ENCODE measurements around the gene SPATA16.
"Not testable (repeated sequence)": the region's sequence is repeated elsewhere in the genome, so short reads cannot be mapped to it uniquely, and the experiment has no call there.

SPATA16 gene

DNA sequence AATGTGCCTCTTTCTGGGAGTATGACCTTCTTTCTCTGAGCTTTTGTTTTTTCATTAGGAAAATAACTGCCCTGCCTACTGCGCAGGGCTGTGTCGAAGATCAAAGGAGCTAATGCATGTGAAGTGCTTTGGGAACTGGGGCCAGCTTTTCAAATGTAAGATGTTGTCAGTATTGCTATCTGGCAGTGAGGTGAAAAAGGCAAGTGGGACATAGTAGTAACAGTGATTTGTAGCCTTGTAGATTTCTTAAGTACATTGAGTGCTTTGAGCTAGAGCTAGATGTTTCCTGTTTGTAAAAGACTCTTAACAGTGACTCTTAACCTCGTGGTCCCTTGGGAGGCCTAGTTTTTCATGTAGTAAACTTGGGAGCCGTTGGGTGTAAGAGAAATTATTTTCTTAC lies 264.0 kb downstream of the SPATA16 start:
- H3K27ac Mint-ChIP-seq = no peak overlapping the region
- no peak overlapping the region for H3K4me3 Mint-ChIP-seq
- CTCF ChIA-PET = no interaction called here
- DNase-seq = no peak
- H3K27me3 Mint-ChIP-seq = no peaks in the 10 kb centered on the region
- peaks cover 2% of the 10 kb centered on the region for H3K9me3 Mint-ChIP-seq
- no peaks in the 10 kb centered on the region for H3K4me1 Mint-ChIP-seq
- H3K36me3 Mint-ChIP-seq = no peaks in the 10 kb centered on the region

DNA sequence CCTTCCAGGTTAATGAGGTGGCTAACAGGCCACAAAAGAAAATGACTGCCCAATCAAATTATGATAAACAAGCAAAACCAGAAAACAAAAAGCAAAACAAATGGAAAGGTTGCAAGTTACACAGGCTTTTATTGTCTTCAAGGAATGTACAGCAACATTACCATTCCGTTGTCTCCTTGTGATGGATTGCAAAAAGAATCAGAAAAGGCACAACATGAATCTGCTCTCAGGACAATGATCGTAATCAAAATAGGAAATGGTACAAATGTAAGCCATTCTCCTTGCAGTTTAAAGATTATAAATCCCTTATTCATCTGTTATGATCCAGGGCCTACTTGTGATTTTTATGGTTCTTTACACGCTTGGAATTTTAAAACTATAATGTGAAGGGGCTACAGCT lies 264.7 kb downstream of the SPATA16 start:
- CTCF ChIA-PET = no interaction called here
- no peak for DNase-seq
- Mint-ChIP-seq H3K36me3 (no peaks in the 10 kb centered on the region), H3K27me3 (no peaks in the 10 kb centered on the region), H3K4me1 (no peaks in the 10 kb centered on the region), H3K4me3 (no peak overlapping the region), H3K27ac (no peak overlapping the region), H3K9me3 (peaks cover 2% of the 10 kb centered on the region)

DNA sequence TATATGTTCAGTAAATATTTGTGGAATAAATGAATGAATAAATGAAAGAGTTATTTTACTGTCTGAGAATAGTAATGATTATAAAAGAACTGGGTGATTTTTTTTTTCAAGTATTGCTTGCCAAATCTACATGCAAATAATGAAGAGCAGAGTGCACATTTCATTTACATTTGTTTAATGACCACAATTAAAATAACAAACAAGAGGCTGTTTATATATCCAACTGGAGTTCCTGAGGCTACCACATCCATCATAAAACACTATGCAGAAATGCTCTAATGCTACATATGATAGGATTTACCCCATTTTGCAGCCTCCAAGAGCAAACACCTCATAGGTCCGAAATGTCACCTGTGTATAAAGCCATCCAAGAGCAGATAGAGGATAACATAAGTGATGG lies 266.0 kb downstream of the SPATA16 start:
- H3K36me3 Mint-ChIP-seq = no peaks in the 10 kb centered on the region
- no peaks in the 10 kb centered on the region for H3K27me3 Mint-ChIP-seq
- DNase-seq = no peak
- CTCF ChIA-PET = no interaction called here
- no peaks in the 10 kb centered on the region for H3K4me1 Mint-ChIP-seq
- H3K27ac Mint-ChIP-seq = no peak overlapping the region
- H3K4me3 Mint-ChIP-seq = no peak overlapping the region
- H3K9me3 Mint-ChIP-seq = peaks cover 2% of the 10 kb centered on the region

DNA sequence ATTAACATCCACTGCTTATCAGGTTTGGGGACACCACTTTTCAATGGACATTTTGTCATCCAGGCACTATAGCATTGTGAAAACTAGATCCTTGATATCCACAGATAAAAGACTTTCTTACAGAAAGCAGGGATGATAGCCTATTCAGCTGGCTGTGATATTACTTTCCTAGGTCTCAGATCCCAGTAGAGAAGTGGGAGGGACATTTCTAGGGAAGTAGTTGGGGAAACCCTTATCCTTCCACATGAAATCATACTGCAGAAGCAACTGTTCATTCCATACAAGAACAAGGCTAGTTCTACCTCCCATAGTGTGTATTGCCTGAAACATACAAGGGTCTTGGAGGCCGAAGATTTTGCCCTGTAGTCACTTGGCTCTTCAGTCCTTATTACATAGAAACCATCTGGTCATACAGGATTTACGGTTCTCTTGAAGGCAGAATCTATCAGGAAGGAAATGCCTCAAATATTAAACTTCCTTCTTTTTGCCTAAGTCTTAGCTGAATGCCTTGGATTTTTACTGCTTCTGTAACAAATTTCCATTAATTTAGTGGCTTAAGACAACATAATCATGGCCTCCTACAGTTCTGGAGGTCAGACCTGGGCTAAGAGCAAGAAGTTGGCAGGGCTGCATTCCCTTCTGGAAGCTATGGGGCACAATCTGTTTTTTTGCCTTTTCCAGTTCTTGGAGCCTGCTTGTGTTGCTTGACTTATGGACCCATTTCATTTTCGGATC lies 271.1 kb downstream of the SPATA16 start:
- no peak for DNase-seq
- no peaks in the 10 kb centered on the region for H3K27me3 Mint-ChIP-seq
- CTCF ChIA-PET = no interaction called here
- H3K4me3 Mint-ChIP-seq = no peak overlapping the region
- no peaks in the 10 kb centered on the region for H3K36me3 Mint-ChIP-seq
- H3K27ac Mint-ChIP-seq = no peak overlapping the region
- no peaks in the 10 kb centered on the region for H3K4me1 Mint-ChIP-seq
- no peaks in the 10 kb centered on the region for H3K9me3 Mint-ChIP-seq

DNA sequence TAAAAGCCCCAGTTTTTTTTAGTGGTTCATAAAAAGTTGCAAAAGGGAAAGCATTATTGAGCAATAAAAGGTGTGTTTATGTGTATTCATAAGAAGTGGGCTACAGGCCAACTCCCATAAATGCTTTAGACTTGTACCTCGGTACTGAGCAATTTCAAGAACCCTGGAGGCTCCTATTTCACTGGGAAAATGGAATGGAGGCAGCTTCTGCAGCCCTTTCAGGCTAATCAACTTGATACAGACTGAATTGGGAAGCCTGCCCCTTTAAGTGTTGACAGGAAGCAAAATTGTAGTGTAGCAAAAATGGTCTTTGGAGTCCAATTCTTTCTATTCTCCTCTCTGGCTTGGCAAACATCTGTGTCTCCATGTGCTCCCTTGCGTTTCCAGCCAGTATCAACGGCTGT lies 271.7 kb downstream of the SPATA16 start:
- no peaks in the 10 kb centered on the region for H3K9me3 Mint-ChIP-seq
- H3K27me3 Mint-ChIP-seq = no peaks in the 10 kb centered on the region
- H3K36me3 Mint-ChIP-seq = no peaks in the 10 kb centered on the region
- DNase-seq = no peak
- CTCF ChIA-PET = no interaction called here
- H3K27ac Mint-ChIP-seq = no peak overlapping the region
- no peak overlapping the region for H3K4me3 Mint-ChIP-seq
- H3K4me1 Mint-ChIP-seq = no peaks in the 10 kb centered on the region

DNA sequence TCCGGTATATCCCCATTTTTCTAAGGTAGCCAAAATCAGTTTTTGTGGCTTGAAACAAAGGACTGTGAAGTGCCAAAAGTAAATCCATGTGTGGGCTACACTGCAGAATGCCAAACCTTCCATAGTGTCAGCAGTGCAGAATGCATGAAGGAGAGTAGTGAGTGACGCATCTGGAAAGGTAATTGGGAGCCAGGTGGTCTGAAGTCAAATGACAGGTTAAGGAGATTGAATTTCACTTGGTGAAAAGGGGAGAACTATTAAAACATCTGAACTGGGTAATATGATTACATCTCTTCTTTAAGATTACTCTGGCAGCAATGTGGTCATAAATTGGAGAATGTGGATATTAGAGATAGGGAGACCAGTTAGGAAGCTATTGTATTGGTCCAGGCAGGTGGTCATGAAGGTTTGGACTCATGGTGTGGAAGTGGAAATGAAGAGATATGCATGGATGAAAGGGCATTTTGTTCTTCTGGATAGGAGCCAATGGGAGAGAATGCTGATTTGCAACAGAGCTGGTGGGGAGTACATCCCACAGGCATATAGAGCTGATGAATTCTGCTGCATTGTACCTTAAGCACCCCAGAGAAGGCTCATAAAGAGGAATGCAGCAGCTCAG lies 272.3 kb downstream of the SPATA16 start:
- Mint-ChIP-seq H3K27me3 (no peaks in the 10 kb centered on the region), H3K4me3 (no peak overlapping the region), H3K4me1 (no peaks in the 10 kb centered on the region), H3K27ac (no peak overlapping the region), H3K36me3 (no peaks in the 10 kb centered on the region), H3K9me3 (no peaks in the 10 kb centered on the region)
- CTCF ChIA-PET = no interaction called here
- no peak for DNase-seq

DNA sequence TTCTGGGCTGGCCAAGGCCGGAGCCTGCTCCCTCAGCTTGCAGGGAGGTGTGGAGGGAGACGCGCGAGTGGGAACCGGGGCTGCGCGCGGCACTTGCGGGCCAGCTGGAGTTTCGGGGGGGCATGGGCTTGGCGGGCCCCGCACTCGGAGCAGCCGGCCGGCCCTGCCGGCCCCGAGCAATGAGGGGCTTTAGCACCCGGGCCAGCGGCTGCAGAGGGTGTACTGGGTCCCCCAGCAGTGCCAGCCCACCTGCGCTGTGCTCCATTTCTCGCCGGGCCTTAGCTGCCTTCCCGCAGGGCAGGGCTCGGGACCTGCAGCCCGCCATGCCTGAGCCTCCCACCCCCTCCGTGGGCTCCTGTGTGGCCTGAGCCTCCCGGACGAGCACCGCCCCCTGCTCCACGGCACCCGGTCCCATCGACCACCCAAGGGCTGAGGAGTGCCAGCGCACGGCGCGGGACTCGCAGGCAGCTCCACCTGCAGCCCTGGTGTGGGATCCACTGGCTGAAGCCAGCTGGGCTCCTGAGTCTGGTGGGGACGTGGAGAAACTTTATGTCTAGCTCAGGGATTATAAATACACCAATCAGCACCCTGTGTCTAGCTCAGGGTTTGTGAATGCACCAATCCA lies 274.2 kb downstream of the SPATA16 start:
- H3K4me1 Mint-ChIP-seq, CTCF ChIA-PET, H3K36me3 Mint-ChIP-seq, H3K4me3 Mint-ChIP-seq, H3K27ac Mint-ChIP-seq, H3K27me3 Mint-ChIP-seq, DNase-seq, H3K9me3 Mint-ChIP-seq: not testable (repeated sequence)

DNA sequence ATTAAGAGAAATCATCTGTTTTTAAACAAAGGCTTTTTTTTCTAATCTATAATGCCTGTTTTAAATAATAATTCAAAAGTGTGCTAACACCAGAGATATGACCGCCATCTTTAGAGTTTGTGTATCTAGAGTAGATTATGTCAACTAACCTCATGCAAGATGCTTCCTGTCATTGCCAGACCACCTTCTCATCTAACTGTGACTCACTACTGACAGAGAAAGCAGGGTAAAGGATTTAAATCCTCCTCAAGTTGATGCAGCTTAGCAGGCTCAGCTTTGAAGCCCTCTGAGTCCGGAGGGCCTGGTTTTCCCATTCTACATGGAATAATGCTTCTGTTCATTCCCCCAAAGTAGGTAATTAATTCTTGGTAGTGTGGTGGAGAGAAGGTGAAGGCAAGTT lies 282.0 kb downstream of the SPATA16 start:
- no peaks in the 10 kb centered on the region for H3K9me3 Mint-ChIP-seq
- no peak overlapping the region for H3K4me3 Mint-ChIP-seq
- no peaks in the 10 kb centered on the region for H3K36me3 Mint-ChIP-seq
- no peak for DNase-seq
- H3K27me3 Mint-ChIP-seq = peaks cover 8% of the 10 kb centered on the region
- CTCF ChIA-PET = no interaction called here
- H3K4me1 Mint-ChIP-seq = no peaks in the 10 kb centered on the region
- no peak overlapping the region for H3K27ac Mint-ChIP-seq

DNA sequence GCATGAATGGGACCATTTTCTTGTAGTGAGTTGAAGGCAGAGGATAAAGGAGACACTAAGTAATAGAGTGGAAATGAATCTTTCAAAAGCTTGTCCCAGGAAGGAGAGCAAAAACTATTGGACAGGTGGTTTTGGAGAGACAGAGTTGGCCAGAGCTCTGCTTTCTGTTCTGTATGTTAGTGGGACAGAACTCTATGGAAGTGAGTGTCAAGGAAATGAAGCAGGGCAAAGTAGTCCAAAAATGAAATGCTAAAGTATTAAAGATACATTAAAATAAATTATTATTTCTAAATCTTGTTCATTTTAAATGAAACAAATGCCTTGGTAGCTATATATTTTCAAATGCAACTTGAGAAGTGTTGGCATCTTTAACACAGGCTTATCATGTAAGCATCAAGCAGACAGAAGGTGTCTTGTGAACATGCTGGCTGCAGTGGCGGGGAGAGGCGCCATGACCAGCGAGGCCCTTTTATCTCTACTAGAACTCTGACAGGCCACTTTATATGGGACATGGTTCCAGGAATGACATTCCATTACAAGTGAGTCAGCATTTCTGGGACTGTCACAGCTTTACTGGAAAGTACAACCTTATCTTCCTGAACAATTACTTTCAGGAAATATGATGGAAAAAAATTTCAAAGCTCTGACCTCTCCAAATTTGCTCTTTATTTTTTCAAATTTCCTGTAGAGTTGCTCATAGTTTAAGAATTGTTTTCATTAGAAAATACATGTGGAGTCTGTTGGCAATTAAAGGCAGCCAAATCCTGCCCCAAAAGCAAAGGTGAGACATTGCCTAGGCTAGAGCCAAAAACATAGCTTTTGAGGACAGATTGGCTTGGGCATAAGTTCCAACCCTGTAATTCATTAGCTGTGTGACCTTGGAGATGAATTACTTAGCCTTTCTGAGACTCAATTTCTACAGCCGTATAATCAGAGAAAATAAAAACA lies 284.0 kb downstream of the SPATA16 start:
- Mint-ChIP-seq H3K4me3 (no peak overlapping the region), H3K36me3 (no peaks in the 10 kb centered on the region), H3K27me3 (peaks cover 8% of the 10 kb centered on the region), H3K9me3 (no peaks in the 10 kb centered on the region), H3K4me1 (no peaks in the 10 kb centered on the region), H3K27ac (no peak overlapping the region)
- no peak for DNase-seq
- CTCF ChIA-PET = no interaction called here

DNA sequence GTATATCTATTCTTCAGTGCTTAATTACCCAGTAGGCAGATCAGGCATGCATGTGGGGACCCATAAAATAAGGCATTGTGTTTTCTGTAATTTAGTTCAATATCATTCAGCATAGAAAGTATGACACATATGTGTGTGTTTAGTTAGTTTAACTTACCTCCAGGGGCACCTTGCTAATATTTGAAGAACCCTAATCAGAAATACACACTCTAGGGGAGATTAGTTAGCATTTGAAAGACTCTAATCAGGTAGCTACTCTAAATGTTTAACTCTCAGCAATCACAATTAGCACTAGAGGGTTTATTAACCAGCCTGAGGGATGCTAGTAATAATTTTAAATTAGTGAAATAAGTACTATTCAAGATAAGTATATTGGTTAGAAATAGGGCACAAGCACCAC lies 286.0 kb downstream of the SPATA16 start:
- H3K4me3 Mint-ChIP-seq = no peak overlapping the region
- H3K36me3 Mint-ChIP-seq = no peaks in the 10 kb centered on the region
- no peaks in the 10 kb centered on the region for H3K4me1 Mint-ChIP-seq
- CTCF ChIA-PET = interaction anchor here (0.8 kb wide), 1 partner anchor 182 kb away, joined by 3 read pairs; no protein-coding TSS in a partner anchor
- peaks cover 8% of the 10 kb centered on the region for H3K27me3 Mint-ChIP-seq
- no peak for DNase-seq
- no peaks in the 10 kb centered on the region for H3K9me3 Mint-ChIP-seq
- no peak overlapping the region for H3K27ac Mint-ChIP-seq

DNA sequence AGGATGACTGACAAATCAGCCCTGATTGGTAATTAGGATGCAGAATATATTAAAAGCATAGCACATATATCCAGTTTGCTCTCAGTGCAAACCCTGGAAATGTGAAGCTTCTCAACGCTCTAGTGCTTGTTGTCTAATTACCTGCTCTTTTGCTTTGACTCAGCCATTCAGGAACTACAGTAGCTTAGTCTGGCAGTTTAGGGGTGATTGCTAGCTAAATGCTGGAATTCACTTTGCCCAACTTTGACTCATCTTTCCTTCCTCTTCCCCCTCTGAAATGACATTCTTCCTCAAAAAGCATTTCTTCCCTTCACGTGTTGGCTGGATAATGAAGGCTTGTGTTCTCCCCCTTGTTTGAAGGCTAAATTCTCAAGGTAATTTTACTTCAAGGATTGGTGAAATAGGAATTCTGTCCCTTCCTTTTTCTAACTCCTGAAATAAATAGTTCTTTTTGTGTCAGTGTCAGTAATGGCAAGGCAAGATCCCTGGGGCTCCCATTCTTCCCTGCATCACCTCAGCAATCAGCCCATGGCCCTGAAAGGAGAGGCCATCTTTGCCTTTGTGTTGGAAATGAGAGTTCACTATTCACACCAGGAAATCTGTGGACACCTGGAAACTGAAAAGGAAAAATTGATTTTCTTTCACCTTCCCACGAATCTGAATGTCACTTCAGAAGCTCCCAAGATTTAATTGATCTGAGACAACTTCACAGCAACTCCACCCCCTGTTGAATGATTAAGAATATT lies 286.9 kb downstream of the SPATA16 start:
- CTCF ChIA-PET = no interaction called here

DNA sequence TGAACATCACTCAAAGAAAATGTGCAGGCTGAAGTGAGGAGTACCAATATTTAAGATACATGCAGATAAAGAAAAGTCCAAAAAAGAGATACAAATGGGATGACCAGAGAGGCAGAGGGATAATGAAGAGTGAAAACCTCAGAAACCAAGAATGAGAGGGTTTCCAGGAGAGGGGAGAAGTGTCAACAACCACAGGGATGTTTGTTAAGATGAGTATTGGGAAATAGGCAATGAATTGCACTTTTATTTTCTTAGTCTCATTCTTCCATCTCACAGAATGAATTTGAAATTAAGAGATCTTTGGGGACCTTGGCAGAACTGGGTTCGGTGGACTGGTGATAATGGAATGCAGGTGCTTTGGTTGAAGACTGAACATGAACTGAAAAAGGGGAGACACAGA lies 288.0 kb downstream of the SPATA16 start:
- Mint-ChIP-seq H3K36me3 (no peaks in the 10 kb centered on the region), H3K27ac (no peak overlapping the region), H3K9me3 (no peaks in the 10 kb centered on the region), H3K4me1 (no peaks in the 10 kb centered on the region), H3K4me3 (no peak overlapping the region), H3K27me3 (peaks cover 8% of the 10 kb centered on the region)
- CTCF ChIA-PET = no interaction called here
- no peak for DNase-seq

More for the DNA sequence above, 286.9 kb downstream of the SPATA16 start:
- Mint-ChIP-seq H3K27ac (no peak overlapping the region), H3K4me1 (no peaks in the 10 kb centered on the region), H3K36me3 (no peaks in the 10 kb centered on the region), H3K4me3 (no peak overlapping the region), H3K9me3 (no peaks in the 10 kb centered on the region), H3K27me3 (peaks cover 8% of the 10 kb centered on the region)
- no peak for DNase-seq

DNA sequence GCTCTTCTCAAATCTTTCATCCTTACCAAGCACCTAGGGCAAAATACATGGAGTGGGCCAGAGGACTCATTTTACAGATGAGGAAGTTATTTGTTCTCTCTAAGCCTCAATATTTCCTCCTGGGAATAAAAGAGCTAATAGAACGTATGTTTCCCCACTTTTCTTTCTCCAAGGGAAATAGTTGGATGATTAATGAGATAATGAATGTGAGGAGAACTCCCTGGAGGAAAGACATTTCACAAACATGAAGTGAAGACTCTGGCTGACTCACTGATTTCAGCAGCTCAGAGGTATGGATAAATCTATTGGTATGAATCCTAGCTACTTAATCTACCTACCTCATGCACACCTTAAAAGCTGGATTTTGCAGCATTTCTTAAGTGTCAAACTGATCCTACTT lies 292.1 kb downstream of the SPATA16 start:
- no peak for DNase-seq
- CTCF ChIA-PET = interaction anchor here (0.6 kb wide), 1 partner anchor 39 kb away, joined by 4 read pairs; no protein-coding TSS in a partner anchor
- H3K4me1 Mint-ChIP-seq = no peaks in the 10 kb centered on the region
- no peaks in the 10 kb centered on the region for H3K27me3 Mint-ChIP-seq
- H3K27ac Mint-ChIP-seq = no peak overlapping the region
- H3K9me3 Mint-ChIP-seq = no peaks in the 10 kb centered on the region
- H3K4me3 Mint-ChIP-seq = no peak overlapping the region
- H3K36me3 Mint-ChIP-seq = no peaks in the 10 kb centered on the region

DNA sequence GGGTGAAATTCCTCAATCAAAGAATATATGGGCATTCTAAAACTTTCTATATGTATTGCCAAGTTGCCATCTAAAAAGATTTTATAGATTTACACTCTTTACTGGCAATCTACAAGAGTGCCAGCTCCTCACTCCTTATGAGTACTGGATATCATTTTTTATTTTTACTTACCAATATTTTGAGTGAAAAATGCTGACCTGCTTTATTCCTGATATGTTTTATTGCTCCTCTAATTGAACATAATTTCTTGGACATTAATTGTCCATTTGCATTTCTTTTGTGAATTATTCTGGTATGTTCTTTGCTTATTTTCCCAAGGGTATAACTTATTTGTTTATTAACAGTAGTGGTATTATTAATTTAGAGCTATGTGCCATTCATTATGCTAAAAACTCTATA lies 293.7 kb downstream of the SPATA16 start:
- DNase-seq = no peak
- no peaks in the 10 kb centered on the region for H3K9me3 Mint-ChIP-seq
- no peaks in the 10 kb centered on the region for H3K36me3 Mint-ChIP-seq
- H3K4me3 Mint-ChIP-seq = no peak overlapping the region
- H3K4me1 Mint-ChIP-seq = no peaks in the 10 kb centered on the region
- CTCF ChIA-PET = no interaction called here
- no peak overlapping the region for H3K27ac Mint-ChIP-seq
- H3K27me3 Mint-ChIP-seq = peaks cover 4% of the 10 kb centered on the region
